ENCODE data around the gene KCNJ5. TPM values are rescaled to one million over a fixed set of nuclear protein-coding genes. Genes with fewer than 3 reads are reported as not detected.
A peak's percentile ranks its signal among the peaks of the same experiment; 100 is the strongest.

The KCNJ5 gene
- total and polyA plus RNA-seq, 7 experiments from 2014 or later, result 0.11 to 0.24 (median 0.17) TPM; not detected in 4

GRCh38 chr11:128903248-128904061, 12.3 kb downstream of the KCNJ5 start:
- H3K27me3 Mint-ChIP-seq, result peaks cover 0 to 72% (median 12%) of the 10 kb centered on the region in 5 donors
- ATAC-seq (peak; percentile 20), DNase-seq (no peak)

GRCh38 chr11:128904303-128904655, 13.1 kb downstream of the KCNJ5 start:
- Histone ChIP-seq H3K27ac (ENCODE audit: low read depth, low read length) (no peak overlapping the region), H3K9me3 (ENCODE audit: control insufficient read depth in 2 of 3, low read length in 3 of 3) (no peaks in the 10 kb centered on the region), H3K27me3 (ENCODE audit: control insufficient read depth in 2 of 2, insufficient read depth in 2 of 2, low read length in 2 of 2) (peaks cover 4 to 5% of the 10 kb centered on the region in 2 donors), H3K4me1 (ENCODE audit: control insufficient read depth in 2 of 2, insufficient read depth in 2 of 2, low read length in 2 of 2) (peaks cover 0 to 3% of the 10 kb centered on the region in 2 donors), H3K4me3 (ENCODE audit: low read length) (no peak overlapping the region), H3K36me3 (ENCODE audit: control insufficient read depth in 2 of 3, insufficient read depth in 3 of 3, low read length in 3 of 3) (no peaks in the 10 kb centered on the region)
- Mint-ChIP-seq H3K27me3 (peaks cover 3 to 75% (median 18%) of the 10 kb centered on the region in 5 donors), H3K4me1 (peaks cover 7 to 24% (median 11%) of the 10 kb centered on the region in 7 donors), H3K9me3 (no peaks in the 10 kb centered on the region), H3K27ac (peak overlapping the region in 2 of 9 donors; percentile 52 to 57), H3K36me3 (no peaks in the 10 kb centered on the region), H3K4me3 (peak overlapping the region; percentile 32 to 86 (median 72))
- ChIA-PET CTCF (interaction anchor here (0.9 kb wide), 1 partner anchor 25 kb away, joined by 3 read pairs; no protein-coding TSS in a partner anchor), POLR2A (interaction anchor here (0.8 kb wide), 1 partner anchor 12 kb away, joined by 3 read pairs; the partner anchor contains the start of gene KCNJ5)
- no peak for ATAC-seq
- no peak for DNase-seq
- intact Hi-C loops (cut with micrococcal nuclease), result no loop called here

More at GRCh38 chr11:128903248-128904061, 12.3 kb downstream of the KCNJ5 start:
- no peaks in the 10 kb centered on the region for H3K9me3 Mint-ChIP-seq
- CTCF ChIA-PET, result interaction anchor here (0.9 kb wide), 1 partner anchor 15 kb away, joined by 3 read pairs; no protein-coding TSS in a partner anchor
- no peaks in the 10 kb centered on the region for H3K36me3 Mint-ChIP-seq
- Histone ChIP-seq H3K4me1 (ENCODE audit: control insufficient read depth in 2 of 2, insufficient read depth in 2 of 2, low read length in 2 of 2) (peaks cover 0 to 3% of the 10 kb centered on the region in 2 donors), H3K4me3 (ENCODE audit: low read length) (no peak overlapping the region), H3K27me3 (ENCODE audit: control insufficient read depth in 2 of 2, insufficient read depth in 2 of 2, low read length in 2 of 2) (peaks cover 1 to 5% of the 10 kb centered on the region in 2 donors), H3K9me3 (ENCODE audit: control insufficient read depth in 2 of 3, low read length in 3 of 3) (no peaks in the 10 kb centered on the region), H3K27ac (ENCODE audit: low read depth, low read length) (no peak overlapping the region), H3K36me3 (ENCODE audit: control insufficient read depth in 2 of 3, insufficient read depth in 3 of 3, low read length in 3 of 3) (no peaks in the 10 kb centered on the region)
- intact Hi-C loops (cut with micrococcal nuclease), result no loop called here
- peak overlapping the region in 1 of 9 donors; percentile 52 for H3K27ac Mint-ChIP-seq
- POLR2A ChIA-PET, result interaction anchor here (0.7 to 0.8 kb wide), 2 partner anchors 12 to 428 kb away, joined by 3 read pairs; partner anchors contain the start of gene KCNJ5
- peak overlapping the region in 9 of 10 donors; percentile 4 to 86 (median 65) for H3K4me3 Mint-ChIP-seq
- H3K4me1 Mint-ChIP-seq, result peaks cover 7 to 24% (median 11%) of the 10 kb centered on the region in 7 donors

- peak overlapping the region; percentile 62 for H3K4me3 ChIP-seq (ENCODE audit: low read length)
- Mint-ChIP-seq H3K36me3 (no peaks in the 10 kb centered on the region), H3K27me3 (peaks cover 8 to 80% (median 22%) of the 10 kb centered on the region in 5 donors), H3K4me1 (peaks cover 7 to 24% (median 11%) of the 10 kb centered on the region in 7 donors), H3K4me3 (peak overlapping the region; percentile 32 to 86 (median 72)), H3K9me3 (no peaks in the 10 kb centered on the region), H3K27ac (peak overlapping the region in 1 of 9 donors; percentile 57)
- intact Hi-C loops (cut with micrococcal nuclease), result loop anchor here in 1 of 2 donors (5.0 kb wide), 3 partner anchors 732 to 867 kb away; no protein-coding TSS in a partner anchor
- ChIA-PET CTCF (interaction anchor here (0.6 to 0.9 kb wide), 2 partner anchors 24 to 54 kb away, joined by 3 read pairs; no protein-coding TSS in a partner anchor), POLR2A (interaction anchor here (0.8 to 0.9 kb wide), 2 partner anchors 13 to 21 kb away, joined by 3 to 4 read pairs; partner anchors contain the start of gene KCNJ5)
- no peaks in the 10 kb centered on the region for H3K9me3 ChIP-seq (ENCODE audit: control insufficient read depth in 2 of 3, low read length in 3 of 3)
- ATAC-seq (peak; percentile 33), DNase-seq (no peak)
- H3K4me1 ChIP-seq (ENCODE audit: control insufficient read depth in 2 of 2, insufficient read depth in 2 of 2, low read length in 2 of 2), result peaks cover 0 to 3% of the 10 kb centered on the region in 2 donors
- H3K27me3 ChIP-seq (ENCODE audit: control insufficient read depth in 2 of 2, insufficient read depth in 2 of 2, low read length in 2 of 2), result peaks cover 4 to 5% of the 10 kb centered on the region in 2 donors
- no peaks in the 10 kb centered on the region for H3K36me3 ChIP-seq (ENCODE audit: control insufficient read depth in 2 of 3, insufficient read depth in 3 of 3, low read length in 3 of 3)
- no peak overlapping the region for H3K27ac ChIP-seq (ENCODE audit: low read depth, low read length)
Observed at GRCh38 chr11:128904656-128905344, 13.6 kb downstream of the KCNJ5 start.

GRCh38 chr11:128905345-128906184, 14.4 kb downstream of the KCNJ5 start:
- no peaks in the 10 kb centered on the region for H3K36me3 ChIP-seq (ENCODE audit: control insufficient read depth in 2 of 3, insufficient read depth in 3 of 3, low read length in 3 of 3)
- H3K9me3 ChIP-seq (ENCODE audit: control insufficient read depth in 2 of 3, low read length in 3 of 3), result no peaks in the 10 kb centered on the region
- peak overlapping the region; percentile 79 to 89 (median 82) for H3K4me3 Mint-ChIP-seq
- peaks cover 7 to 24% (median 11%) of the 10 kb centered on the region in 7 donors for H3K4me1 Mint-ChIP-seq
- CTCF ChIA-PET, result interaction anchor here (0.6 to 1.9 kb wide), 8 partner anchors 13 to 747 kb away, joined by 3 to 6 read pairs (median 3); no protein-coding TSS in a partner anchor
- H3K27ac Mint-ChIP-seq, result peak overlapping the region in 2 of 9 donors; percentile 13 to 59
- intact Hi-C loops (cut with micrococcal nuclease), result loop anchor here (1.0 to 5.0 kb wide), 5 partner anchors 19 to 868 kb away; no protein-coding TSS in a partner anchor
- no peaks in the 10 kb centered on the region for H3K9me3 Mint-ChIP-seq
- peak overlapping the region; percentile 62 for H3K4me3 ChIP-seq (ENCODE audit: low read length)
- DNase-seq (peak in 7 of 9 donors; percentile 27 to 51 (median 46)), ATAC-seq (peak; percentile 73)
- peaks cover 0 to 3% of the 10 kb centered on the region in 2 donors for H3K4me1 ChIP-seq (ENCODE audit: control insufficient read depth in 2 of 2, insufficient read depth in 2 of 2, low read length in 2 of 2)
- H3K27ac ChIP-seq (ENCODE audit: low read depth, low read length), result no peak overlapping the region
- H3K27me3 Mint-ChIP-seq, result peaks cover 8 to 88% (median 29%) of the 10 kb centered on the region in 5 donors
- POLR2A ChIA-PET, result interaction anchor here (0.9 kb wide), 1 partner anchor 22 kb away, joined by 4 read pairs; no protein-coding TSS in a partner anchor
- no peaks in the 10 kb centered on the region for H3K36me3 Mint-ChIP-seq
- H3K27me3 ChIP-seq (ENCODE audit: control insufficient read depth in 2 of 2, insufficient read depth in 2 of 2, low read length in 2 of 2), result peaks cover 4 to 5% of the 10 kb centered on the region in 2 donors

DNA sequence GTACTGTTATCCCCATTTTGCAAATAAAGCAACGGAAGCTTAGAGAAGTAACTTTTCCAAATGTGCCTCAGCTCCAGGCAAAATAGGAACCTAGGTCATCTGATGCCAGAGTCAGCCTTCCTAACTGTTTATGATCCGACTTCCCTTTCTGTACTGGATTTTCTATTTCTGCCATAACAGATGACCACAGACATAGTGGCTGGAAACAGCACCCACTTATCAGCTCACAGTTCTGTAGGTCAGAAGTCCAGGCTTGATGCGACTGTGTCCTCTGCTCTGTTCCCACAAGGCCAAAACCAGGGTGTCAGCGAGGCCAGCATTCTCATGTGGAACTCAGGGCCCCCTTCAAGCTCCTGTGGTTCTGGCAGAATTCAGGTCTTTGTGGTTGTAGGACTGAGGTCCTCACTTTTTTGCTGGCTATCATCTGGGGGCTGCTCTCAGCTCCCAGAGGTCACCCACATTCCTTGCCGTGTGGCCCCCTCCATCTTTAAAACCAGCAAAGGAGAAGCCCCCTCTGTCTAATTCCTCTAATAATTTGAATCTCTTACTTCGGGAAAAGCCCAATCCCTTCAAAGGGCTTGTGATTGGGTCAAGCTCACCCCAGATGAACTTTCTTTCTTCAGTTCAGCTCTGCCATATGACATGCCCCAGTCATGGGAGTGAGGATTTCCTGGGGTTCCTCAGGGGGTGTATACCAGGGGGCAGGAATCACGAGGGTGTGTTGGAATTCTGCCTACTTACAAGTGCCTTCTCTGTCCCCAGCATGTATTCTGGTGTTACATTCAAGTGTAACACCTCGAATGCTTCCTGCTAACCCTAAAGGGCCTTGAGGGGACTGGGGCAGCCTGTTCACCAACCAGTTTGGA, 15.3 kb downstream of the KCNJ5 start:
- Histone ChIP-seq H3K27ac (ENCODE audit: low read depth, low read length) (no peak overlapping the region), H3K4me1 (ENCODE audit: control insufficient read depth in 2 of 2, insufficient read depth in 2 of 2, low read length in 2 of 2) (peaks cover 0 to 3% of the 10 kb centered on the region in 2 donors), H3K9me3 (ENCODE audit: control insufficient read depth in 2 of 3, low read length in 3 of 3) (no peaks in the 10 kb centered on the region), H3K36me3 (ENCODE audit: control insufficient read depth in 2 of 3, insufficient read depth in 3 of 3, low read length in 3 of 3) (no peaks in the 10 kb centered on the region), H3K27me3 (ENCODE audit: control insufficient read depth in 2 of 2, insufficient read depth in 2 of 2, low read length in 2 of 2) (peaks cover 4 to 5% of the 10 kb centered on the region in 2 donors), H3K4me3 (ENCODE audit: low read length) (peak overlapping the region; percentile 62)
- H3K4me1 Mint-ChIP-seq, result peaks cover 7 to 24% (median 11%) of the 10 kb centered on the region in 7 donors
- peaks cover 8 to 82% (median 36%) of the 10 kb centered on the region in 5 donors for H3K27me3 Mint-ChIP-seq
- ATAC-seq, result no peak
- H3K9me3 Mint-ChIP-seq, result no peaks in the 10 kb centered on the region
- intact Hi-C loops (cut with micrococcal nuclease), result loop anchor here (1.0 to 5.0 kb wide), 5 partner anchors 20 to 869 kb away; no protein-coding TSS in a partner anchor
- ChIA-PET CTCF (interaction anchor here (0.8 to 1.9 kb wide), 6 partner anchors 14 to 747 kb away, joined by 3 to 6 read pairs (median 3); no protein-coding TSS in a partner anchor), POLR2A (interaction anchor here (0.9 kb wide), 1 partner anchor 22 kb away, joined by 4 read pairs; no protein-coding TSS in a partner anchor)
- no peaks in the 10 kb centered on the region for H3K36me3 Mint-ChIP-seq
- no peak for DNase-seq
- H3K4me3 Mint-ChIP-seq, result peak overlapping the region; percentile 79 to 89 (median 82)
- H3K27ac Mint-ChIP-seq, result peak overlapping the region in 2 of 9 donors; percentile 13 to 59
